ENCODE data around the gene NGLY1. TPM values are rescaled to one million over a fixed set of nuclear protein-coding genes. Genes with fewer than 3 reads are reported as not detected.

NGLY1 gene
- total and polyA plus RNA-seq, 2 of the 8 experiments (the other 6 are each of a cell fraction or from before 2014, with no cell fraction given), result 3.1 to 24.8 TPM

Small RNA genes lying within 50 kb of the gene (small RNA-seq; reads per million reads assigned to genes)
- not detected for gene CRIP1P2 (ENCODE audit: insufficient read depth)

Other genes starting within 250 kb of the NGLY1 start
- 188 and 206 TPM in 2 replicates for gene TOP2B, start 118.5 kb downstream of the NGLY1 start, total RNA-seq (2021; fragmentation: NEBNext Ultra II Directional; extraction: Animal tissue kit (Norgen Biotek cat#: 25700))
- gene TOP2B, start 118.5 kb downstream of the NGLY1 start, polyA plus RNA-seq (2011; rRNA removed), result 15.7 and 34.9 TPM in 2 replicates
- 1.7 and 2.2 TPM in 2 replicates for gene OXSM, start 6.6 kb upstream of the NGLY1 start, total RNA-seq (2021; fragmentation: NEBNext Ultra II Directional; extraction: Animal tissue kit (Norgen Biotek cat#: 25700))
- 0.74 and 1.3 TPM in 2 replicates for gene OXSM, start 6.6 kb upstream of the NGLY1 start, polyA plus RNA-seq (2011; rRNA removed)